HK-2 (cell line): ENCODE measurements around the gene AUH.

Source experiments
- DNase-seq: peaks from one replicate; pipeline ENCODE4 v3.0.0-alpha.2; 2018; ENCODE audit not compliant: unreplicated experiment

Gene AUH

DNA sequence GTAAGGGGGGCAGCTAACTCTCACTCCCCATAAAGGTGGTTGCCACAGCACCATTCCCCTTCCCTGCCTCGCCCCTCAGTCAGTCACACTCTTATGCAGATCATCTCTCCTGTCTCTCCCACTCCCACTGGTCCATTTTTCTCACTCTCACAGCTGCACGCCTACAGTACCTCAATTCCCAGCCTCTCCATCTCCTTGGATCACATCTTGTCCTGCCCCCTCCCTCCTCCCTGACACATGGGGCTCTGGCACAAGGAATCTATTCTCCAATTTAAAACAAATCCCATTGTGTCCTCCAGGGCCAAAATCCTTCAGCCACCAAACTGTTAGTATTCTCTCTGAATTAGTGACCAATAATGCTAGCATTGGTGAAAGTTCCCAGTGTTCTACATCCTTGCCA is 114.4 kb downstream of the AUH start:
- DNase-seq: no peak

DNA sequence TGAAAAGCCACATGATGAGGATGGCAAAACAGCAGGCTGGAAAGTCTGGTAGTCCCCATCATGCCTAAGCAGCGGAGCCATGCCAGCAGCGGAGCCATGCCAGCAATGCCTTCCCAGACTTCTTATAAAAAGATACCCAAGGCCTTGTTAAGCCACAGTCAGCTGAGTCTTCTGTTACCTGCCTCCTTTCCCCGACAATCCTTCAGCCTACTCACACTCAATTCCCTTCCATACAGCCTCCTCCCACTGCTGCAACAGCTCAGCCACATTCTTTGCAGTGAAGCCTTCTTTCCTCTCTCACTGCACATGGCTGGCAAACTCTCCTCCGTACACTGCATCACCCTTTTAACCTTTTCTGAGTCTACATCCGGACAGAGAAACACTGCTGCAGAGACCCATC is 114.9 kb downstream of the AUH start:
- DNase-seq: no peak

DNA sequence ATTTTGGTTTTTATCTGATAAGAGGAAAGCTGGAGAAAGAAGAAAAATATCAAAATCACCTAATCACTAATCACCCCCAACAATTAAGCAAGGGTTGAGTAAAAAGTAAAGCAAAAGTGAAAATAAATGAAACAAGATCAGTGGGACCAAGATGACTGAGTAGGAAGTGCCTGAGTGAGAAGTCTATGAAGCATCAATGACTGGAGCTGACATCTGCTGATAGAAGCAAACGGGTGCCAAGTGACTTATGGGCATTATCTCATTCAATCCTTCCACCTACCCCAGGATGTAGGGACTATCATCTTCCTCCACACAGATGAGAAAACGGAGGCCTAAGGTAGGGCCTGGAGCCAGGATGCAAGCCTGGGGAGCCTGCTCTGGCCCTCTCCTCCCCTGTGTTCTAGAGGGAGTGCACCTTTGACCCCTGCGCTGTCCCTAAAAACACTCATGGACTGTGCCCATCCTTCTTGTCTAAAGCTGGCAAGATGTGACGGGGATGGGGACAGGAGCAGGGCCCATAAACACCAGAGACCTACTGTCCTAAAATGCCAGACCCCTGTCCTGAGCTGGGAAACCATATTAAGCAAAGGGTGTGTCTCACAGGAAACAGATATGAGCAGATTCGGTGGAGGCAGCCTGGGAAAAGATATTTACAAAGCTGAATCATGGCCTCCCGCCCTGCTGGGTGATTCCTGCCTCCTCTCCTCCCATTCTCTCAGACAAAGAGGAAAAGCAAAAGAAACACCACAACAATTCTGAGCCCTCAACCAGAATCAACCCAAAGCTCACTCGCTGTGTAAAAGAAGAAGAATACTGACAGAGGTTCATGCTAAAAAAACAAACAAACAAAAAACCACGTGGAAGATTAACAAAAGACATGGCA is 116.0 kb downstream of the AUH start:
- no peak for DNase-seq

- no peak for DNase-seq
Observed at GRCh38 chr9:91243029-91243428, 118.7 kb downstream of the AUH start.

DNA sequence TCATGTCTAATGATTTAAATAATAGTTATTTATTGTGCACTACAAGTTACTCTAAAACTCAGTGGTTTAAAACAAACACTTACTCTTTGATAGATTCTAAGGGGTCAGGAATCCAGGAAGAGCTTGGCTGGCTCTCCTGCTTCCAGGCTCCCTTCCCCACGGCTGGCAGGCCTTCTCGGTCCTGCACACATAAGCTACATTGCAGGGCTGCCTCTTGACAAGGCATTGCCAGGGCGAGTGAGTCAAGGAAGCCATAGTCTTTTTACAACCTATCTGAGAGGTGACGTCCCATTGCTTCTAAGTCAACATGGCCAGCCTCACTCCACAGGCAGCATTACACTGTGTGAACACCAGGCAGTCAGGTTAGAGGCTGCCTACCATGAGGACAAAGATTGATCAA is 119.8 kb downstream of the AUH start:
- peak; percentile 59 for DNase-seq

GRCh38 chr9:91240596-91241165 is 121.0 kb downstream of the AUH start:
- no peak for DNase-seq

GRCh38 chr9:91239367-91240111 is 122.2 kb downstream of the AUH start:
- DNase-seq: no peak

- no peak for DNase-seq
Observed at GRCh38 chr9:91234523-91234922, 127.2 kb downstream of the AUH start.

GRCh38 chr9:91231619-91232018 is 130.1 kb downstream of the AUH start:
- DNase-seq: no peak

GRCh38 chr9:91223000-91223399 is 138.7 kb downstream of the AUH start:
- DNase-seq: no peak

DNA sequence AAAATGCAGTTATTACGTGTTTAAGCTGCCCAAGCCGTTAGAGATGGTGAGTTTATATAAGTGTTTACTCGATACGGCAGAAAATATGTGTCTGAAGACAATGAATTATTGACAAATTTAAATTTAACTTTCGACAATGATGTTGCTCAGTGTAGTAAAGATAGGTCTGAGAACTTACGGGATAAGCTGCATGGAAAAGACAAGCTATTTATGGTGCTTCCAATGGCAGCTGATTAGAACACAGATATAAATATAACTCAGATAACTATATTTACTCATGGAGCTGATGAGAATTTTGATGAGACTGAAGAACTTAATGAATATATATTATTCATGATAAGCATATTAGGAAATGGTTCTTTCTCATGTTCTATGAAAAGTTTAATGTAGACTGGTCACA is 139.3 kb downstream of the AUH start:
- DNase-seq: no peak

- no peak for DNase-seq
Observed at GRCh38 chr9:91221332-91221731, 140.4 kb downstream of the AUH start.

DNA sequence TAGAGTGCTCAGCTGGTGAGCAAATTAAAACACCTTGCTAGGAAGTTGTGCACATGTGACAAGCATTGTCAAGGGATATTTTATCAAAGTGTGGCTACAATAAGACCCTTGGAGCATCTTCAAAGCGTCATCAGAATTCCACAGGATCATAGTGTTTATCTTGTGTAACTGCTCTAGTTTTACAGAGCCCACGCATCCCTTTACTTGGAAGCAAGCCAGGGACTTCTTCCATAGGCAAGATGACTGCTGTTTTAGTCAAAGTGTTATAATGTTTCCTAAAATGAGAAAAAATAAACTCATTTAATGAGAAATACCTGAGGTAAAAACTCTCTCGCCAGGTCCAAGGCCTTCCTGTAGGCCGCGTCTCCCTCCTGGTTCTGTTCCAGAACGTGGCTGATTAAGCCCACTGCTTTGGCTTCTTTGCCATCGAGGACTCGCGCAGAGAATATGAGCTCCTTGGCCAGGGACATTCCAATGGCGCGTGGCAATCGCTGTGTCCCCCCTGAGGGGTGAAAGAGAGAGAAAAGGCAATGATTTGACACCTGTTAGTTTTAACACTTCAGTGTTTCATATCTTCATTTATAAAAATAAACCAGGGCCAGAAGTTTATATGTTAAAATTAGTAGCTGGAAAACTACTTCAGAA is 141.1 kb downstream of the AUH start:
- DNase-seq: no peak

DNA sequence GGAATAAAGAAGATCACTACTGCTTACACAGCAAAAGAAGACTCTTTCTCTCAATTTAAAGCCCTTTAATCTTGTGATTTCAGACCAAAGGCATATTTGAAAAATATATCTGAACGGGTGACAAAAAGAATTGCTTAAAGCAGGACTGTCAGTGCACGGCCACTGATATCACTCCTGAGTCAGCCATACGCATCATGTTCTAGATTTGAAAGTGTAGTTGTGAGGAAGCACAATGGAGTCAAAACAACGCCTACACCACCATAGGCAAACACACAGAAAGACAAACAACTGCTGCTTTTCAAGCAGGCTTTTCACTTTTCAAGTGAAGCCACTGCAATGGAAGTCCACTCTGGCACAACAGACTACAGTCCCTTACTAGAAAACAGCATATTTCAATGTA is 141.7 kb downstream of the AUH start:
- DNase-seq: no peak

GRCh38 chr9:91219557-91219956 is 142.2 kb downstream of the AUH start:
- DNase-seq: no peak

DNA sequence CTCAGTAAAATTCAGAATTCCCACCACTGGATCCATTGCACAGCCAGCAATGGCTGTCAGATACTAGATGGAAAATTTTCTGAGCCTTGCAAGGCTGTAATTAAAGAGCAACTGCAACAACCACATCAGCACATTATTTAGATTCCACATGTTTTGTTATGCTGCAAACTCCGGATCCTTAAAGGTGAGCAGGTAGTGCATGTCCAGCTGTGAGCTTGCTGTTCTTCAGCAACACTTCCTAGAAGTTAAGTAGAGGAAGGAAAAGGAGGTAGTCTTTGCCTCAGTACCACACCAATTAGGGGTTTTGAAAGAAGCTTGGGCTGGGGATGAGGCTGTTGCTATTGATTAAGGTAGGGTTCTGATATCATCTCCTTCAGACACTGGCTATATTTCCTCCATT is 144.3 kb downstream of the AUH start:
- no peak for DNase-seq

- DNase-seq: no peak
Observed at GRCh38 chr9:91214867-91215266, 146.9 kb downstream of the AUH start.

DNA sequence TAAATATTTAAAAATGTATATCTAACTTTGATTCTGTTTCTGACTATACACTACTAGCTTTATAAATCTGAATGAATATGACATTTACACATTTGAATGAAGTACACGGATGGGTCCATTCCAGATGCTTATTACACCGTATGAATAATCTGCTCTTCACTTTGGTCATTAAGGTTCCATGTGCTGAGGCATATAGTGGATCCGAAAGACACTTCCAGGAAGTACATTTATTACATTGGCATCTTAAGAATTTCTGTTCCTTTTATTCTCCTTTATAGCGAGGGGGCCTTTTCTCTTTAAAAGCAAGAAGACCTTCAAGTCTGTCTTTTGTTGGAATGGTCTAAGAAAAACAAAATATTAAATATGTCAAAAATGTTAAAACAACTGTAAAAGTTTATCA is 147.6 kb downstream of the AUH start:
- DNase-seq: no peak

- DNase-seq: no peak
Observed at GRCh38 chr9:91212596-91213243, 149.0 kb downstream of the AUH start.

DNA sequence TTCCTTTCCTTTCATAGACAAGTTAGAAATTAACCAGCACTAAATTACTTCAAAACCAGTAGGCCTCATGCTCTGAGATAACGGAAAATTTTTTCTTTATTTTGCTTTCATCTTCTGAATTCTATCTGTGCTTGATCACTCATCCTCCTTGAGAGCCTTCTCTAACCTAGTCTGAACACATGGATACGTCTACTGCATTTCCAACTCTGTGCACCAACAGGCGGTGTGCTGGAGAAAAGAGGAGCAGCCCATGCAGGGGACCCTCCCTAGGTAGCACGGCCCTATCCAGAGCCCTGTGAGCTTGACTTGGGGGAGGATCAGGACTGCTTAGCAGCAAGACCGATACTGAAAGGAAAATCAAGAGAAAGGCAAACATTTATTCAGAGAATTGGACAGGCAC is 149.8 kb downstream of the AUH start:
- DNase-seq: no peak

DNA sequence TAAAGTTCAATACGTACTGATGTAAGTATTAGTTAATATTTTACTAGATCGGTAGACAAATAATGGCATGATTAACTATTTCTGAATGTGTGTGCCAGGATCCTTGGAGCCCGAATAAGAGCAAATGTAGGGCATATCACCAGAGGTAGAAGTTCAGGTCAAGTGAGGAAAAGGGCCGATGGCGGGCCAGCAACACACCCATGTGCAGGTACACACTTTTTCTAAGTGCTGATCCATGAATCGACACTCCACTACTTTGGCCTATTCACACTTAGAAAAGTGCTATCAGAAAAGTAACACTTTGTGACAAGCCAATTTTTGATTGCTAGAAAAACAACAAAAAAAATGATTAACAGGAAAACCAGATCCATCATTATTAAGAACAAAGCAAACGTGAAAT is 150.3 kb downstream of the AUH start:
- no peak for DNase-seq

DNA sequence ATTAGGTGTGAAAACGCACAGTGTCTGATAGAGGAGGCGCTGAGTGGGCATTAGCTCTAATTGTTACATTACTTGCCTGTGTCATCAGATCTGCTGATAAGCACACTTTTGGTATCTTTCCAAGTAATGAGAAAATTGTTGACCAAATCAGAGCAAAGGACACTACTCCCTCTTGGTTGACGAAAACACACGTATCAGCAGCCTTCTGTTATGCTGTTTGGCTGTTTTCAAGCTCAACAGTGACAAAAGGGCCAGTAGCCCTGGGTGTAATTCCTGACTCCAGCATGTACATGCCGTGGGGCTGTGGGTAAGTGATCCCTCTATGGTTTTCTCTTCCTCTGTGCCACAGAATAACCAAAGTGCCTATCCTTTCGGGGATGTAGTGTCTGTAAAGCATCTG is 151.4 kb downstream of the AUH start:
- no peak for DNase-seq
